GM19043 (cell line): ENCODE results near the gene TGFBI.

ENCODE experiments used
- ATAC-seq: cut with Tn5 transposase; IDR thresholded peaks from one replicate; pipeline ENCODE4 v1.9.1; 2021; ENCODE audit warnings: low read depth; ENCODE audit not compliant: unreplicated experiment

Gene TGFBI

GRCh38 chr5:136082390-136083193 lies 53.8 kb downstream of the TGFBI start:
- ATAC-seq, result no peak

- no peak for ATAC-seq
Observed at GRCh38 chr5:136084698-136085097, 55.9 kb downstream of the TGFBI start.

GRCh38 chr5:136086783-136087566 lies 58.2 kb downstream of the TGFBI start:
- no peak for ATAC-seq

- ATAC-seq, result no peak
Observed at GRCh38 chr5:136087961-136088871, 59.4 kb downstream of the TGFBI start.

- ATAC-seq, result no peak
Observed at GRCh38 chr5:136089791-136090190, 61.0 kb downstream of the TGFBI start.

- ATAC-seq, result no peak
Observed at GRCh38 chr5:136090319-136090718, 61.5 kb downstream of the TGFBI start.

- no peak for ATAC-seq
Observed at GRCh38 chr5:136094189-136094912, 65.6 kb downstream of the TGFBI start.

GRCh38 chr5:136094913-136095641 lies 66.3 kb downstream of the TGFBI start:
- ATAC-seq, result no peak

GRCh38 chr5:136098176-136098575 lies 69.4 kb downstream of the TGFBI start:
- no peak for ATAC-seq

- ATAC-seq, result no peak
Observed at GRCh38 chr5:136099870-136100269, 71.1 kb downstream of the TGFBI start.

- no peak for ATAC-seq
Observed at GRCh38 chr5:136101884-136102283, 73.1 kb downstream of the TGFBI start.

- ATAC-seq, result peak; percentile 85
Observed at GRCh38 chr5:136103118-136103517, 74.3 kb downstream of the TGFBI start.

GRCh38 chr5:136104306-136104965 lies 75.6 kb downstream of the TGFBI start:
- no peak for ATAC-seq

GRCh38 chr5:136106351-136107031 lies 77.7 kb downstream of the TGFBI start:
- no peak for ATAC-seq

GRCh38 chr5:136108180-136108611 lies 79.4 kb downstream of the TGFBI start:
- no peak for ATAC-seq

- ATAC-seq, result no peak
Observed at GRCh38 chr5:136108766-136109165, 80.0 kb downstream of the TGFBI start.

GRCh38 chr5:136109453-136110135 lies 80.8 kb downstream of the TGFBI start:
- ATAC-seq, result no peak
